GM18499 (cell line): ENCODE data around the gene LAMA4.

Source experiments
- ATAC-seq: cut with Tn5 transposase; IDR thresholded peaks from one replicate; pipeline ENCODE4 v1.9.1; 2021; ENCODE audit warnings: moderate number of reproducible peaks; ENCODE audit not compliant: insufficient read depth, unreplicated experiment

LAMA4 gene

GRCh38 chr6:112253841-112254816, at the start of gene LAMA4:
LAMA4 (minus strand) TSS chr6:112254567; CDS start chr6:112254150, 417 bp downstream.
- ATAC-seq, result no peak

GRCh38 chr6:112302142-112302705, 47.9 kb upstream of the LAMA4 start:
- ATAC-seq, result no peak

GRCh38 chr6:112300896-112301295, 46.5 kb upstream of the LAMA4 start:
- no peak for ATAC-seq

GRCh38 chr6:112298816-112299281, 44.5 kb upstream of the LAMA4 start:
- no peak for ATAC-seq

- ATAC-seq, result no peak
These were observed 43.8 kb upstream of the LAMA4 start for GRCh38 chr6:112298021-112298745.

- ATAC-seq, result no peak
These were observed 42.3 kb upstream of the LAMA4 start for GRCh38 chr6:112296694-112297093.

- no peak for ATAC-seq
These were observed 41.8 kb upstream of the LAMA4 start for GRCh38 chr6:112296122-112296521.

GRCh38 chr6:112291161-112291762, 36.9 kb upstream of the LAMA4 start:
- ATAC-seq, result no peak

- ATAC-seq, result no peak
These were observed 34.7 kb upstream of the LAMA4 start for GRCh38 chr6:112289038-112289566.

- no peak for ATAC-seq
These were observed 34.1 kb upstream of the LAMA4 start for GRCh38 chr6:112288475-112288874.

- no peak for ATAC-seq
These were observed 33.3 kb upstream of the LAMA4 start for GRCh38 chr6:112287577-112288225.

GRCh38 chr6:112286500-112287144, 32.3 kb upstream of the LAMA4 start:
- ATAC-seq, result no peak

GRCh38 chr6:112286010-112286409, 31.6 kb upstream of the LAMA4 start:
- peak; percentile 72 for ATAC-seq

GRCh38 chr6:112284603-112285002, 30.2 kb upstream of the LAMA4 start:
- no peak for ATAC-seq

- no peak for ATAC-seq
These were observed 29.3 kb upstream of the LAMA4 start for GRCh38 chr6:112283621-112284020.

- ATAC-seq, result no peak
These were observed 27.7 kb upstream of the LAMA4 start for GRCh38 chr6:112281821-112282615.

- no peak for ATAC-seq
These were observed 24.9 kb upstream of the LAMA4 start for GRCh38 chr6:112279031-112279935.
